Daoy (cell line): ENCODE data around the gene ZACN. TPM values are rescaled to one million over a fixed set of nuclear protein-coding genes. Genes with fewer than 3 reads are reported as not detected.

Experiments used
- DNase-seq: peaks from one replicate; pipeline ENCODE4 v3.0.0-alpha.2; 2015; ENCODE audit warnings: low read depth
- total RNA-seq: library from RNA; depleted of rRNA; stranded (reverse); fragments of >200 nt; shearing (Covaris generic); gene quantifications from 2 replicates; pipeline ENCODE4 v1.2.3, GENCODE V29; 2014

ZACN gene
- total RNA-seq, 1 experiment from 2014 or later, result not detected

GRCh38 chr17:76081295-76082210 is 2.6 kb downstream of the ZACN start:
- no peak for DNase-seq

- DNase-seq, result no peak
These were observed 3.6 kb downstream of the ZACN start for GRCh38 chr17:76082326-76083251.

DNA sequence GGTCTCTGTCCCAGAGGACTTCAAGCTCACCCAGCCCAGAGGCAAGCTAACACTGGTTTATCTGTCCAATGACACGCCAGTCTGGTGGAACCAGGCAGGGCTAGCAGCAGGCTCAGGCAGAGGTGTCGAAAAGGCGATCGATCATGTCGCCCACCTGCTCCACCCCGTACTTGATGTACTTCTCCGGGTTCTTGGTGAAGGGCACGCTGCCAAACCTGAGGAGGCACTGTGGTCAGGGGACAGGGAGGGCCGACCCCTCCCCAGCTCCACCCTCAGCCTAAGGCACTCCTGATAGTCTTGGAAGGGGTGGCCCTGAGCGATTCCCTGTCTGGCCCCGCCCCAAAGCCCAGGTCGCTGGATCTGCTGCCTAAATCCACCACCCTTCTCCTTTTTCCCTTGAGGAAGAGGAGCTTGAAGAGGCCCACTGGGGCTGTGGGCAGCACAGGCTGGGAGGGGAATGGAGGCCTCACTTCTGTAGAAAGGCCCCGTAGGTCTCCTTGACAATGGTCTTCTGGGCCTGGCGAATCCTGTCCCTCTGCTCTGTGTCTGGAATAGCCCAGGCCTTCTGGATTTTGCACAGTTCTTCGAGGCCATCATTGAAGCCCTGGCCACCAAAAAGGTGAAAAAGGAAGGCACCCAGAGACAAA is 4.7 kb downstream of the ZACN start:
- no peak for DNase-seq

DNA sequence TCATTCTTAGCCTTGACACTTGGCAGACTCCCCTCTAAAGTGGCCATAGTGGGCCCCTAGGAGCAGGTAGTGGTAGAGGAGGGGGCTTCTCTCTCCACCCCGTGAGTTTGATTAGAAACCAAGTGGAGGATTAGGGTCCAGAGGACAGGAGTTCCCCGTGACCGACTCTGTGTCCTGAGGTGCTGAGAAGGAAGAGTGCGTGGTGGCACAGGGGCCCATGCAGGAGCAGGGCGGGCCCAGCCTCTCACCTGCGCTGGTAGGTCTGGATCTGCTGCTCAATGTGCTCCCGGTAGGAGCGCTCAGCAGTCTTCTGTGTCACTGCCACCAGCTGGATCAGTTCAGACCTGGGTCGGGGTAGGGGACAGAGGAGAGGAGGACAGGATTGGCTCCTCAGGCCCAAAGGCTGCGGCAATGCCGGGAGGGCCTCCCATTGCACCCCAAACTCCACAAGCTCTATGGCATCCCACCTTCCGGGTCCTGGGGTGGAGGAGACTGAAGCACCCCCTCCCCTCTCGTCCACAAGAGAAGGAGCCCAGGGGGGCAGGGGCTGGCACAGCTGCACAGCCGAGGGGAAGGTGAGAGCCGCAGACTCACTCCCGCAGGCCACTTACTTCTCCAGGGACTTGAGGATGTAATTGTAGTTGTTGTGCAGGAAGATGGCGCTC is 6.2 kb downstream of the ZACN start:
- DNase-seq, result no peak

GRCh38 chr17:76085731-76086366 is 6.9 kb downstream of the ZACN start:
- no peak for DNase-seq

GRCh38 chr17:76086384-76086783 is 7.4 kb downstream of the ZACN start:
- no peak for DNase-seq

GRCh38 chr17:76087531-76087930 is 8.5 kb downstream of the ZACN start:
- DNase-seq, result no peak

DNA sequence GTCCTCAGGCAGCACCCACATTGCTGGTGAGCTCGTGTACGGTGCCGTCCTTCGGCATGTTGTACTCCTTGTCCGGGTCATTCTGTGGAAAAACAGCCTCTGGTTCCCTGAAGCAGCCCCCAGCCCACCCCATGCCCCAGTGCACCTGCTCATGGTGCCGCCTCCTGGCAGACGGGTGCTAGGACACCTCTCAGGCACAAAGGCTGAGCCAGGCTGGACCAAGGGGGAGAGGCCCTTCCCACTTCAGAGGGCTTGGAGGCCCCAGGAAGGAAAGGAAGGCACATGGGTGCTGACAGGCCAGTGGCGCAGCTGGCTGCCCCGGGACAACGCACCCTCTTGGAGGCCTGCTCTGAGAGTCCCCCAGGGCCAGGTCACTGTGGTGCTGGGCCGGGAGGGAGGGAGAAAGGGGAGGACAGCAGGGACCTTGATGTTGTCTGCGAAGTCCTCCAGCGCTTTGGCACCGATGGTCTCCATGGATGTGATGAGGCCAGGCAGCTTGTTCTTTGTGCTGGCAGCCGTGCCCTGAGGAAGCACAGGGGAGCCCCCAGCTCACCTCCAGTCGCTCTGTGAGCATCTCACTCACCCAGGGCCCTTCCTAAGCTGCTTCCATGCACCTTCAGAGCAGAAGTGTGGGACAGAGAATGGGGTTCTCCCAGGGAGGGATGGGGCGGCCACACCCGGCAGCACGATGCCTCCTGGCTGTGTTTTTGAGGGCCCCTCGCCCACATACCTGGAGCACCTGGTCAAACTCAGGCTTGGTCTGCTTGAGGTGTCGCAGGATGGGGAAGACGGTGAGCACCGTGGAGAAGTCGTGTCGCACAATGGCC is 9.3 kb downstream of the ZACN start:
- DNase-seq, result no peak

GRCh38 chr17:76088868-76089576 is 10.0 kb downstream of the ZACN start:
- DNase-seq, result no peak

DNA sequence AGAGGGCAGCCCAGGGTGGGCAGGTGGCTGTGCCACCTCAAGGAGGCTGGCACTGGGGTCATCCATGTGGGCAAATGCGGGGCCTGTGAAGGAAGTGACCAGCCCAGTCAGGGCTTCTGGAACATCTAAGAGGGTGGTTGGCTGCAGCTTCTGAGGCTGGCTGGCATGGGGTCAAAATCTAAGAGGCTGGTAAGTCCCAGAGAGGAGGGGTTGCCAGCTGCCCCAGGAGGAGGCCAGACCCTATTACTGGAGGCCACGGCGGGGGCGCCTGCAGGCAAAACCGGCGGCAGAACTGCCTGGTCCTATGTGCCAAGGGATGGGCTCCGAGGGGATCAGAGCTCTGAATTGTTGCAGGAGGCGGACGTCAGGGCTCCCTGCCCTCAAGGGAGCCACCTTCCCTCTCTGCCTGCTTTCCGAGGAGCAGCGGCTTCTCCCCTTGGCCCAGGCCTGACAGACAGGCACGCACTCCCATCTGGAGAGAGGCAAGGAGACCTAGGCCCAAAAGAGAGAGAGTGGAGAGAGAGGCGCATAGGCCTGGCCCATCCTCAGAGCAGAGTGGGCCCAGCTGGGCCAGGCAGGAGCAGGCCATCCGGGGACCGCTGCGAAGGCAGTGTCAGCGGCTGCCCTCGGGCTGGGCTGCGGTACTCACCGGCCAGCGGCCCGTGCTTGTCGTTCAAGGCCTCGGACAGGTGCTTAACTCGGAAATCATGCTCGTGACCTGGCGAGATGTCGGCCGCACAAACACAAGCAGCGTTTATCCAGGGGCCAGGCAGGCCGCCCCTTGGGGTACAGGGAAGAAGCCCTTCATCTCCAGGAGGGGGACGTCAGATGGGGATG is 10.9 kb downstream of the ZACN start:
- DNase-seq, result no peak

- no peak for DNase-seq
These were observed 11.6 kb downstream of the ZACN start for GRCh38 chr17:76090517-76091129.

DNA sequence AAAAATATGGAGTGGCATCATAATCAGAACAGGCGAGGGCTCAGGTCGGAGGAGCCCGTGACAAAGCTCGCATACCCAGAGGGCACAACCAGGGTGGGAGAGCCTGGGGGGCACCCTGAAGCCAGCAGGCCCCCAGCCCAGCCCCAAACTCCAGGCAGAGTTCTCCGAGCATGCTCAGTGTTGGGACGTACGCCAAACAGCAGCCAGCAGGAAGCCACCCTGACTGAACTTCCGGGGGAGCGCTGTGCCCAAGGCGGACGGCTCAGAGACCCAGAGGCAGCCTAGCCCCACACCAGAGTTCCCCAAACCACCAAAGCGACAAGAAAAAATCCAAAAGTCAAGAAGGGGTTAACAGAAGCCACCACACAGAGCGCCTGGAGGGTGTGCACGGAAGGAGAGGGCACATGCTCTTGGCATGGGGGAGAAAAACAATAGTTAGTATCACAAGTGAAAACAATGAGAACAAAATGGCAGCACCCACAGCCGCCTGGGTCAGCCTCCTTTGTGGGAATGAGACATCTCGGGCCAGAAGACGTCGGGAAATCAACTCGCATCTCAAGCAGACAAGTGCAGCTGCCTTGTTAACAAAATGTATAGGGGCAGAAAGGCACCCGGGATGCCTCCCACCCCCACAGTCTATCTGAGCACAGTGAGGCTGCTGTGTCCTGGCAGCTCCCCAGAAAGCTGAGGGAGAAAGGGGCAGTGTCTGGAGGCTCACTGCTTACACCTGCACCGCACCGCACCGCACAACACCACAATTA is 12.7 kb downstream of the ZACN start:
- no peak for DNase-seq

DNA sequence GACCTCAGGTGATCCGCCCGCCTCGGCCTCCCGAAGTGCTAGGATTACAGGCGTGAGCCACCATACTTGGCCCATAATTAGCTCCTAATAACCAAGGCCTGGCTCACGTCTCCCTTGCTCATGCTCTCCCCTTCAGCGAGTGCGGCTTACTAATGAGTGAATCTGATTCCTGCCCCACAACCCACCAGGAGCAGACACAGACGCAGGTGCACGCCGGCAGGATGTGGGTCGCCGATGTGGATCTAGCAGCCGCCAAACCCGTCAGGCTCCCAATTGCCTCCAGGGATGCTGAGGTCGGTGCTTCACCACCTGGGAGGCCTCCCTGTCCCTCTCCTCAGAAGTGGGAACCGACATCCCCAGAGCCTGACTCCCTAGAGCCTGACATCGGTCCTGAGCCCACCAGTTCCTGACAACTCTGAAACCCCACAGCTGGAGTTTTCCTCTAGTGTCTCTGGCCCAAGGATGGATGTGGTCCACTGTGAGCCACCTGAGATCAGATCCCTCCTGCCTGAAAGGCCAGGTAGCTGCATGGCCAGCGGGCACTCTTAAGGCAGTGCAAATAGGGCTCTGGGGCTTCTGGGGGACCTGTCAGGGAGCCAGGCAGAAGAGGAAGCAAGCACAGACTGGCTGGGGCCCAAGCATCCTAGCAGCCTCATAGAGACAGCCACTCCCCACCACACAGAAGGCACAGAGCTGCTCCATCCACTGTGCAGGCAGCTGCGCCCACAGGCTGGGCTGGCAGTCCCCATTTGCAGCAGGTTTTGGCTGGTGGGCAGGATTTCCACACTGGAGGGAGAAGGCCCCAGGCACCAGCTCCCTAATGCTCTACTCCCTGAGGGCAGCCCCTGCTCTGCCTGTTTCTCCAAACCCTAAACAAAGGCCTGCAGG is 13.8 kb downstream of the ZACN start:
- DNase-seq, result no peak

GRCh38 chr17:76094046-76094445 is 15.1 kb downstream of the ZACN start:
- no peak for DNase-seq

GRCh38 chr17:76095943-76096342 is 17.0 kb downstream of the ZACN start:
- DNase-seq, result no peak

DNA sequence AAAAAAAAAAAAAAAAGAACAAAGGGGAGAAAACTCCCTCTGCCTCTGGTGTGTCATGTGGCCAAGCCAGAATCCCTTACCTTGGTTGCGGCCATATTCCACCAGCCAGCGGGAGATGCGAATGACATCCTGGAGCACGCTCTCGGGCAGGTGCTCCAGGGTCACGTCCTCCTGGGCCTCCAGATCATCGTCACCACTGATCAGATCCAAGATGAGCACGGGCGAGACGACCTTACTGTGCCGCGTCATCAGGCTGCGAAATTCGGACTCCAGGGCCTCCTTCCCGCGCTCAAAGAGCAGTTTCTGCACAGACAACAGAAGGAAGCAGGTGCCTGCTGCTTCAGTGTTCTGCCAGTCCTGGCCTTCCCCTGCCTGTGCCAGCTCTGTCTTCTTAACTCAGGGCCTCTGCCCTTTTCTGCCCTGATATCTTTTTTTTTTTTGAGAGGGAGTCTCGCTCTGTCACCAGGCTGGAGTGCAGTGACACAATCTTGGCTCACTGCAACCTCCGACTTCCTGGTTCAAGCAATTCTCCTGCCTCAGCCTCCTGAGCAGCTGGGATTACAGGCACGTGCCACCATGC is 18.8 kb downstream of the ZACN start:
- no peak for DNase-seq
